ENCODE data around the gene OR7A5.
"Not testable (repeated sequence)": the region's sequence is repeated elsewhere in the genome, so short reads cannot be mapped to it uniquely, and the experiment has no call there.

Gene OR7A5

GRCh38 chr19:14835011-14835410, at the start of gene OR7A5, which contains the start of gene OR7C1:
TSS of gene OR7A5 (minus strand) at chr19:14835185. CDS start at chr19:14828241, 6,944 bp downstream.
TSS of gene OR7C1 (minus strand) at chr19:14835185. CDS start at chr19:14800136, 35,049 bp downstream.
- no peak for DNase-seq

GRCh38 chr19:14871619-14872230, 36.7 kb upstream of the OR7A5 start:
- DNase-seq: no peak

GRCh38 chr19:14868497-14868896, 33.5 kb upstream of the OR7A5 start:
- DNase-seq: no peak

GRCh38 chr19:14848822-14849221, 13.8 kb upstream of the OR7A5 start, which contains the start of gene OR7A10:
TSS of gene OR7A10 (minus strand) at chr19:14848922. CDS start at chr19:14841877, 7,045 bp downstream.
- no peak for DNase-seq

- DNase-seq: no peak
Measured at GRCh38 chr19:14843578-14843977, 8.6 kb upstream of the OR7A5 start.

- DNase-seq: no peak
Measured at GRCh38 chr19:14843169-14843568, 8.2 kb upstream of the OR7A5 start.

GRCh38 chr19:14840206-14840605, 5.2 kb upstream of the OR7A5 start:
- no peak for DNase-seq

- DNase-seq: no peak
Measured at GRCh38 chr19:14837391-14837790, 2.4 kb upstream of the OR7A5 start.

- no peak for DNase-seq
Measured at GRCh38 chr19:14830702-14831101, 4.3 kb downstream of the OR7A5 start.

GRCh38 chr19:14826006-14826405, 9.0 kb downstream of the OR7A5 start:
- no peak for DNase-seq

- DNase-seq: no peak
Measured at GRCh38 chr19:14821937-14822336, 13.0 kb downstream of the OR7A5 start.

GRCh38 chr19:14818588-14818987, 16.4 kb downstream of the OR7A5 start:
- DNase-seq: no peak

GRCh38 chr19:14817052-14817451, 17.9 kb downstream of the OR7A5 start:
- DNase-seq: no peak

GRCh38 chr19:14814982-14815652, 19.9 kb downstream of the OR7A5 start:
- DNase-seq: no peak

- no peak for DNase-seq
Measured at GRCh38 chr19:14809272-14810057, 25.5 kb downstream of the OR7A5 start.

- no peak for DNase-seq
Measured at GRCh38 chr19:14804765-14805164, 30.2 kb downstream of the OR7A5 start.

GRCh38 chr19:14798760-14799159, 36.2 kb downstream of the OR7A5 start:
- DNase-seq: no peak

- DNase-seq: no peak
Measured at GRCh38 chr19:14796021-14796420, 39.0 kb downstream of the OR7A5 start.

GRCh38 chr19:14795078-14795721, 39.8 kb downstream of the OR7A5 start:
- DNase-seq: no peak

- DNase-seq: not testable (repeated sequence)
Measured at GRCh38 chr19:14792250-14792649, 42.7 kb downstream of the OR7A5 start.

- DNase-seq: no peak
Measured at GRCh38 chr19:14786421-14786851, 48.5 kb downstream of the OR7A5 start.

- DNase-seq: not testable (repeated sequence)
Measured at GRCh38 chr19:14785102-14785793, 49.7 kb downstream of the OR7A5 start.

Measured in cerebellar nuclear complex (tissue), 1 donor.